Panc1 (cell line): ENCODE results near the gene MT4.

Experiments
- POLR2AphosphoS5 ChIP-seq: IDR thresholded peaks from 2 replicates; pipeline ENCODE4 v1.6.1; 2012; ENCODE audit warnings: mild to moderate bottlenecking, low read depth, low read length, moderate library complexity
- TF ChIP-seq, protein P1 (sequence below): fragments of 450-650 bp; IDR thresholded peaks from 2 replicates; pipeline ENCODE4 v1.5.1; 2017; ENCODE audit warnings: mild to moderate bottlenecking
- TF ChIP-seq, protein P2 (sequence below), 2 experiments: IDR thresholded peaks; 2 replicates each; pipeline ENCODE4 v1.6.1; 2011 to 2012; ENCODE audit warnings: low read depth in 2 of 2, control low read depth in 1 of 2, low read length in 1 of 2, mild to moderate bottlenecking in 1 of 2, moderate library complexity in 1 of 2; ENCODE audit not compliant: insufficient read depth in 1 of 2

DNA sequence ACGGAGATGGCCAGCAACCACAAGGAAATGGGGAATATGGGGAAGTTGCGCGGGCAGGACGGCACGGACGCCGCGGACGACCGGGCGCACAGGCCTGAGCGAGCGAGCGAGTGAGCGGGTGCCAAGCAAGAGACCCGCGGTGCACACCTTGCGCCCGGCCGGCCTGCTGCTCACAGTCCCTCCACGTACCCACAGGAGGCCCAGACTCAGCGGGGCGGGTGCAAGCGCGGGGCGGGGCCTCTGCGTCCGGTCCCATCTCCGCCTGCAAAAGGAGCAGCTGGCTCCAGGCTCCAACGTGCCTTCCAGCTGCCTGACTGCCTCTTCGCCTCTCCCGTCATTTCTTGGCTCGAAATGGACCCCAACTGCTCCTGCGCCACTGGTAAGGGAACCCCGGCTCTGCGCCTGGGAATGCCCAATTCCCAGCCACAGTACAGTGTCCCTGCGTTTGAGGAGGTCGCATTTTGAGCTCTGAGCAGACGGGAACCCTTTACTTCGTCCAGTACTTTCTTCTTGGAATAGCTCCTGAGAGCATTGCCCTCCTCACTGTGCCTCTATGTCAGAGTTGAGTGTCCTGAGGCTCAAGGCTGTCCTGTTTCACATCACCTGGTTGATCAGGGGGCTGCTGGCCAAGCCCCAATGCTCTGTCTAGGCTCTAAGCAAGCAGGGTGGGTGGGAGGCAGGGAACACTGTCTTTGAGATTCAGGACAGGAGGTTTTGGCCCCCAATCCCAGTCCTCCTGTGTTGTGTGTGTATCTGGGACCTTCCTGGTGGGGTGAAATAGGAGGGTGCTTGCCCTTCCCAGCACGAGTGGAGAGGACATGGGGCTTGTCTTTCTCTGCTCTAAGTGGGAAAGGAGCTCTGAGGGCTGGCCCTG lies 52.6 kb downstream of the MT4 start:
- TF ChIP-seq, protein P1, sequence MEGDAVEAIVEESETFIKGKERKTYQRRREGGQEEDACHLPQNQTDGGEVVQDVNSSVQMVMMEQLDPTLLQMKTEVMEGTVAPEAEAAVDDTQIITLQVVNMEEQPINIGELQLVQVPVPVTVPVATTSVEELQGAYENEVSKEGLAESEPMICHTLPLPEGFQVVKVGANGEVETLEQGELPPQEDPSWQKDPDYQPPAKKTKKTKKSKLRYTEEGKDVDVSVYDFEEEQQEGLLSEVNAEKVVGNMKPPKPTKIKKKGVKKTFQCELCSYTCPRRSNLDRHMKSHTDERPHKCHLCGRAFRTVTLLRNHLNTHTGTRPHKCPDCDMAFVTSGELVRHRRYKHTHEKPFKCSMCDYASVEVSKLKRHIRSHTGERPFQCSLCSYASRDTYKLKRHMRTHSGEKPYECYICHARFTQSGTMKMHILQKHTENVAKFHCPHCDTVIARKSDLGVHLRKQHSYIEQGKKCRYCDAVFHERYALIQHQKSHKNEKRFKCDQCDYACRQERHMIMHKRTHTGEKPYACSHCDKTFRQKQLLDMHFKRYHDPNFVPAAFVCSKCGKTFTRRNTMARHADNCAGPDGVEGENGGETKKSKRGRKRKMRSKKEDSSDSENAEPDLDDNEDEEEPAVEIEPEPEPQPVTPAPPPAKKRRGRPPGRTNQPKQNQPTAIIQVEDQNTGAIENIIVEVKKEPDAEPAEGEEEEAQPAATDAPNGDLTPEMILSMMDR, result no peak
- peak; percentile 63 for TF ChIP-seq POLR2AphosphoS5
- TF ChIP-seq, protein P2, sequence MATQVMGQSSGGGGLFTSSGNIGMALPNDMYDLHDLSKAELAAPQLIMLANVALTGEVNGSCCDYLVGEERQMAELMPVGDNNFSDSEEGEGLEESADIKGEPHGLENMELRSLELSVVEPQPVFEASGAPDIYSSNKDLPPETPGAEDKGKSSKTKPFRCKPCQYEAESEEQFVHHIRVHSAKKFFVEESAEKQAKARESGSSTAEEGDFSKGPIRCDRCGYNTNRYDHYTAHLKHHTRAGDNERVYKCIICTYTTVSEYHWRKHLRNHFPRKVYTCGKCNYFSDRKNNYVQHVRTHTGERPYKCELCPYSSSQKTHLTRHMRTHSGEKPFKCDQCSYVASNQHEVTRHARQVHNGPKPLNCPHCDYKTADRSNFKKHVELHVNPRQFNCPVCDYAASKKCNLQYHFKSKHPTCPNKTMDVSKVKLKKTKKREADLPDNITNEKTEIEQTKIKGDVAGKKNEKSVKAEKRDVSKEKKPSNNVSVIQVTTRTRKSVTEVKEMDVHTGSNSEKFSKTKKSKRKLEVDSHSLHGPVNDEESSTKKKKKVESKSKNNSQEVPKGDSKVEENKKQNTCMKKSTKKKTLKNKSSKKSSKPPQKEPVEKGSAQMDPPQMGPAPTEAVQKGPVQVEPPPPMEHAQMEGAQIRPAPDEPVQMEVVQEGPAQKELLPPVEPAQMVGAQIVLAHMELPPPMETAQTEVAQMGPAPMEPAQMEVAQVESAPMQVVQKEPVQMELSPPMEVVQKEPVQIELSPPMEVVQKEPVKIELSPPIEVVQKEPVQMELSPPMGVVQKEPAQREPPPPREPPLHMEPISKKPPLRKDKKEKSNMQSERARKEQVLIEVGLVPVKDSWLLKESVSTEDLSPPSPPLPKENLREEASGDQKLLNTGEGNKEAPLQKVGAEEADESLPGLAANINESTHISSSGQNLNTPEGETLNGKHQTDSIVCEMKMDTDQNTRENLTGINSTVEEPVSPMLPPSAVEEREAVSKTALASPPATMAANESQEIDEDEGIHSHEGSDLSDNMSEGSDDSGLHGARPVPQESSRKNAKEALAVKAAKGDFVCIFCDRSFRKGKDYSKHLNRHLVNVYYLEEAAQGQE (IDR thresholded peaks at IDR 0.05; ENCODE audit: insufficient read depth in 1 of 2, low read depth in 2 of 2, low read length in 1 of 2), result 0 out of 4 replicates have a peak, but pooled peaks of 1 of the 2 experiments have one; percentile 21
